Panc1 (cell line): ENCODE results near the gene ATG4B. TPM values are rescaled to one million over a fixed set of nuclear protein-coding genes. Genes with fewer than 3 reads are reported as not detected.

ENCODE experiments used
- ATAC-seq: fragments of 200-7000 bp; cut with Tn5 transposase; 2 replicates; pipeline ENCODE4 v1.9.1; 2020; ENCODE audit warnings: mild to moderate bottlenecking, moderate library complexity
- BruUV-seq: library from RNA; stranded (reverse); fragments of 400-500 nt; replicated peaks from 2 replicates; lab custom pipeline; 2021; lab: Mats Ljungman, UMichigan
- CTCF ChIA-PET: fragments of 300-600 bp; sonication (Branson Sonifier 250); formaldehyde crosslinking; loops from one replicate; lab custom pipeline; 2022; ENCODE audit warnings: antibody characterized with exemption; lab: Charles Lee
- POLR2A ChIA-PET: fragments of 300-600 bp; sonication (Branson Sonifier 250); formaldehyde crosslinking; loops from one replicate; lab custom pipeline; 2022; ENCODE audit warnings: antibody characterized with exemption; lab: Charles Lee
- DNase-seq: peaks from one replicate; pipeline ENCODE4 v3.0.0-alpha.2; 2010; ENCODE audit warnings: low read depth, low spot score
- H3K27ac ChIP-seq: 2 replicates; pipeline ENCODE4 v1.5.1; 2011; ENCODE audit warnings: mild to moderate bottlenecking, low read length, inconsistent platforms
- H3K27me3 ChIP-seq: fragments of 200-500 bp; sonication (Bioruptor generic); 2 replicates; pipeline ENCODE4 v1.6.0; 2014; ENCODE audit warnings: low read length, inconsistent platforms; ENCODE audit not compliant: control insufficient read depth, insufficient read depth
- H3K36me3 ChIP-seq: fragments of 200-500 bp; sonication (Bioruptor generic); 2 replicates; pipeline ENCODE4 v1.5.1; 2014; ENCODE audit warnings: inconsistent platforms, mild to moderate bottlenecking, low read length, moderate library complexity; ENCODE audit not compliant: control insufficient read depth, insufficient read depth
- H3K4me1 ChIP-seq: 2 replicates; pipeline ENCODE4 v1.5.1; 2011; ENCODE audit warnings: inconsistent platforms, mild to moderate bottlenecking, low read length, moderate library complexity; ENCODE audit not compliant: control insufficient read depth, insufficient read depth
- H3K4me3 ChIP-seq, 2 experiments: 2 replicates each; pipeline ENCODE4 v1.5.1; 2011 to 2012; ENCODE audit warnings: low read depth in 2 of 2, low read length in 2 of 2, mild to moderate bottlenecking in 2 of 2, inconsistent platforms in 1 of 2, moderate library complexity in 1 of 2
- H3K9me3 ChIP-seq: fragments of 200-500 bp; sonication (Bioruptor generic); 2 replicates; pipeline ENCODE4 v1.5.1; 2014; ENCODE audit warnings: low read depth, mild to moderate bottlenecking, inconsistent platforms, low read length, moderate library complexity; ENCODE audit not compliant: control insufficient read depth, insufficient read depth
- POLR2AphosphoS5 ChIP-seq: IDR thresholded peaks from 2 replicates; pipeline ENCODE4 v1.6.1; 2012; ENCODE audit warnings: mild to moderate bottlenecking, low read depth, low read length, moderate library complexity
- SIN3A ChIP-seq: IDR thresholded peaks from 2 replicates; pipeline ENCODE4 v1.6.1; 2012; ENCODE audit warnings: low read depth, mild to moderate bottlenecking, low read length, moderate library complexity, borderline replicate concordance; ENCODE audit not compliant: insufficient read depth
- TCF7L2 ChIP-seq: IDR thresholded peaks from 2 replicates; pipeline ENCODE4 v1.6.1; 2011; ENCODE audit warnings: mild to moderate bottlenecking, low read depth, low read length, inconsistent platforms
- in situ Hi-C: cut with HindIII; loops from 2 replicates; pipeline ENCODE4 v1.10.0; 2016; ENCODE audit warnings: low sequenced_read_pairs, low pct_unique_long_range_greater_than_20kb
- intact Hi-C: fragments of 100-400 bp; cut with micrococcal nuclease; formaldehyde crosslinking; loops from one replicate; pipeline ENCODE4 v1.10.0; 2022; ENCODE audit not compliant: unreplicated experiment
- total RNA-seq: library from RNA; stranded (reverse); gene quantifications from one replicate; pipeline ENCODE4 v1.2.1, GENCODE V29; 2021; ENCODE audit not compliant: unreplicated experiment
- TF ChIP-seq, protein P1 (sequence below): fragments of 450-650 bp; IDR thresholded peaks from 2 replicates; pipeline ENCODE4 v1.5.1; 2017; ENCODE audit warnings: mild to moderate bottlenecking
- TF ChIP-seq, protein P2 (sequence below), 2 experiments: IDR thresholded peaks; 2 replicates each; pipeline ENCODE4 v1.6.1; 2011 to 2012; ENCODE audit warnings: low read depth in 2 of 2, control low read depth in 1 of 2, low read length in 1 of 2, mild to moderate bottlenecking in 1 of 2, moderate library complexity in 1 of 2; ENCODE audit not compliant: insufficient read depth in 1 of 2

Gene ATG4B
- total RNA-seq, 1 experiment from 2014 or later = 84.2 TPM

DNA sequence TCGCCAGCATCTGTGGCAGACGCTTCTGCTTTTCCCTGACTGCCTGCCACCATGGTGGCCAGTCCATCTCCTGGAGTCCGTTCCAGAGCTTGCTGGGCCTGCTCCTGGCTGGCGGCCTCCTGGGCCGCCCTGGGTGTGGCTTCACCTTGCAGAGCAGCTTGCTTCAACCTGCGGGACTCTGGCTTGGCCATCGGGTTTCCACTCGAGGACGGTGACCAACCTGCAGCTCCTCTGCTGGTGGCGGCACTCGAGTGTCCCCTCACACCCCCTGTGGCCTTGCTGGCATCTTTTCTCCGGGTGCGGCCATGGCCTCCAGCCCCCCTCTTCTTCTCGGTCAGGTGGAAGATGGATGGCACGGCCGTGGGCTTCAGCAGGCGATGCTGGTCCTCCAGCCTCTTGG, 3.9 kb upstream of the ATG4B start:
- intact Hi-C loops = no loop called here
- Histone ChIP-seq H3K4me3 (no peak overlapping the region), H3K36me3 (peaks cover 3% of the 10 kb centered on the region; the same call in 1 of the 2 replicates), H3K9me3 (no peaks in the 10 kb centered on the region), H3K27me3 (no peaks in the 10 kb centered on the region), H3K4me1 (peaks cover 6% of the 10 kb centered on the region), H3K27ac (no peak overlapping the region)
- POLR2A ChIA-PET = interaction anchor here (0.7 kb wide), 1 partner anchor 9 kb away, joined by 3 read pairs; no protein-coding TSS in a partner anchor
- DNase-seq (no peak), ATAC-seq (no peak)
- BruUV-seq = no TSS peak
- CTCF ChIA-PET = no interaction called here
- in situ Hi-C loops = no loop called here
- TF ChIP-seq TCF7L2 (no peak), SIN3A (no peak), POLR2AphosphoS5 (no peak)
- TF ChIP-seq, protein P1, sequence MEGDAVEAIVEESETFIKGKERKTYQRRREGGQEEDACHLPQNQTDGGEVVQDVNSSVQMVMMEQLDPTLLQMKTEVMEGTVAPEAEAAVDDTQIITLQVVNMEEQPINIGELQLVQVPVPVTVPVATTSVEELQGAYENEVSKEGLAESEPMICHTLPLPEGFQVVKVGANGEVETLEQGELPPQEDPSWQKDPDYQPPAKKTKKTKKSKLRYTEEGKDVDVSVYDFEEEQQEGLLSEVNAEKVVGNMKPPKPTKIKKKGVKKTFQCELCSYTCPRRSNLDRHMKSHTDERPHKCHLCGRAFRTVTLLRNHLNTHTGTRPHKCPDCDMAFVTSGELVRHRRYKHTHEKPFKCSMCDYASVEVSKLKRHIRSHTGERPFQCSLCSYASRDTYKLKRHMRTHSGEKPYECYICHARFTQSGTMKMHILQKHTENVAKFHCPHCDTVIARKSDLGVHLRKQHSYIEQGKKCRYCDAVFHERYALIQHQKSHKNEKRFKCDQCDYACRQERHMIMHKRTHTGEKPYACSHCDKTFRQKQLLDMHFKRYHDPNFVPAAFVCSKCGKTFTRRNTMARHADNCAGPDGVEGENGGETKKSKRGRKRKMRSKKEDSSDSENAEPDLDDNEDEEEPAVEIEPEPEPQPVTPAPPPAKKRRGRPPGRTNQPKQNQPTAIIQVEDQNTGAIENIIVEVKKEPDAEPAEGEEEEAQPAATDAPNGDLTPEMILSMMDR = no peak
- TF ChIP-seq, protein P2, sequence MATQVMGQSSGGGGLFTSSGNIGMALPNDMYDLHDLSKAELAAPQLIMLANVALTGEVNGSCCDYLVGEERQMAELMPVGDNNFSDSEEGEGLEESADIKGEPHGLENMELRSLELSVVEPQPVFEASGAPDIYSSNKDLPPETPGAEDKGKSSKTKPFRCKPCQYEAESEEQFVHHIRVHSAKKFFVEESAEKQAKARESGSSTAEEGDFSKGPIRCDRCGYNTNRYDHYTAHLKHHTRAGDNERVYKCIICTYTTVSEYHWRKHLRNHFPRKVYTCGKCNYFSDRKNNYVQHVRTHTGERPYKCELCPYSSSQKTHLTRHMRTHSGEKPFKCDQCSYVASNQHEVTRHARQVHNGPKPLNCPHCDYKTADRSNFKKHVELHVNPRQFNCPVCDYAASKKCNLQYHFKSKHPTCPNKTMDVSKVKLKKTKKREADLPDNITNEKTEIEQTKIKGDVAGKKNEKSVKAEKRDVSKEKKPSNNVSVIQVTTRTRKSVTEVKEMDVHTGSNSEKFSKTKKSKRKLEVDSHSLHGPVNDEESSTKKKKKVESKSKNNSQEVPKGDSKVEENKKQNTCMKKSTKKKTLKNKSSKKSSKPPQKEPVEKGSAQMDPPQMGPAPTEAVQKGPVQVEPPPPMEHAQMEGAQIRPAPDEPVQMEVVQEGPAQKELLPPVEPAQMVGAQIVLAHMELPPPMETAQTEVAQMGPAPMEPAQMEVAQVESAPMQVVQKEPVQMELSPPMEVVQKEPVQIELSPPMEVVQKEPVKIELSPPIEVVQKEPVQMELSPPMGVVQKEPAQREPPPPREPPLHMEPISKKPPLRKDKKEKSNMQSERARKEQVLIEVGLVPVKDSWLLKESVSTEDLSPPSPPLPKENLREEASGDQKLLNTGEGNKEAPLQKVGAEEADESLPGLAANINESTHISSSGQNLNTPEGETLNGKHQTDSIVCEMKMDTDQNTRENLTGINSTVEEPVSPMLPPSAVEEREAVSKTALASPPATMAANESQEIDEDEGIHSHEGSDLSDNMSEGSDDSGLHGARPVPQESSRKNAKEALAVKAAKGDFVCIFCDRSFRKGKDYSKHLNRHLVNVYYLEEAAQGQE (IDR thresholded peaks at IDR 0.05; ENCODE audit: insufficient read depth in 1 of 2, low read depth in 2 of 2, low read length in 1 of 2) = no peak

DNA sequence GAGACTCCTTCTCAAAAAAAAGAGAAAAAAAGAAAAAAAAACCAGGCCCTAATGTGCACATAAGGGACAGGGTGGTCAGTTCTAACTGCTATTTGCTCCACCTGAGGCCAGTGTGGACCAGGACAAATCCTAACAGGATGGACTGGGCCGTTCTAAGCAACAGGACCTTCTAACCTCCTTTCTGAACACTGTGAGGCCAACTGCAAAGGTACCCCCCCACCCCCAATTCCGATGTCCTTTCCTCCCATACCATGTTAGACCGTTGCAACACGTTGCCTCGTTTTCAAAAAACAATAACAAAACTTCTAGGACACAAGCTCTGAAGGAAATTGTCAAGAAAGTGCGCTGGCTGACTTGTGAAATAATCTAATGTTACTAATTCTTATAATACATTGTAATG, 1.7 kb upstream of the ATG4B start:
- H3K27me3 ChIP-seq = no peaks in the 10 kb centered on the region
- in situ Hi-C loops (no loop called here), intact Hi-C loops (no loop called here)
- H3K27ac ChIP-seq = peak overlapping the region; percentile 92
- ChIA-PET CTCF (no interaction called here), POLR2A (no interaction called here)
- peaks cover 5% of the 10 kb centered on the region; the same call in 1 of the 2 replicates for H3K9me3 ChIP-seq
- ATAC-seq (no peak), DNase-seq (no peak)
- H3K36me3 ChIP-seq = peaks cover 3% of the 10 kb centered on the region; the same call in 1 of the 2 replicates
- peaks cover 11% of the 10 kb centered on the region for H3K4me1 ChIP-seq
- TF ChIP-seq SIN3A = no peak
- no peak for TF ChIP-seq TCF7L2
- TF ChIP-seq, protein P2 (IDR thresholded peaks at IDR 0.05; ENCODE audit: insufficient read depth in 1 of 2, low read depth in 2 of 2, low read length in 1 of 2) = no peak
- TF ChIP-seq POLR2AphosphoS5 = no peak
- TF ChIP-seq, protein P1 = no peak
- H3K4me3 ChIP-seq = peak overlapping the region; percentile 63 to 65
- TSS peak; percentile 63 for BruUV-seq
